Activated T-helper 2 cell treated with anti-CD3 and anti-CD28 coated beads, Interferon-gamma antibody, Interleukin-2, Interleukin-4, amounts not matched to agents 10 μg/mL and 5 μg/mL and 100 μg/mL, durations not matched to agents 14 hours and 24 hours and 36 hours (primary cell): ENCODE results near the gene NDRG2. TPM values are rescaled to one million over a fixed set of nuclear protein-coding genes. Genes with fewer than 3 reads are reported as not detected.
"Not testable (repeated sequence)": the region's sequence is repeated elsewhere in the genome, so short reads cannot be mapped to it uniquely, and the experiment has no call there.

ENCODE experiments used
- DNase-seq: peaks from one replicate; pipeline ENCODE4 v3.0.0; 2021; ENCODE audit warnings: low spot score
- H3K27ac Mint-ChIP-seq: one replicate; pipeline ENCODE4 v1.8.0; 2021; ENCODE audit warnings: mixed read lengths
- H3K27me3 Mint-ChIP-seq: one replicate; pipeline ENCODE4 v1.8.0; 2021; ENCODE audit warnings: low read depth, mixed read lengths
- H3K36me3 Mint-ChIP-seq: one replicate; pipeline ENCODE4 v1.8.0; 2021; ENCODE audit warnings: low read depth, mixed read lengths
- H3K4me1 Mint-ChIP-seq: one replicate; pipeline ENCODE4 v1.8.0; 2021; ENCODE audit warnings: low read depth, mixed read lengths
- H3K4me3 Mint-ChIP-seq: one replicate; pipeline ENCODE4 v1.8.0; 2021; ENCODE audit warnings: low read depth, mild to moderate bottlenecking, moderate library complexity, mixed read lengths
- H3K9me3 Mint-ChIP-seq: one replicate; pipeline ENCODE4 v1.8.0; 2021; ENCODE audit warnings: mixed read lengths
- intact Hi-C: fragments of 100-400 bp; cut with micrococcal nuclease; formaldehyde crosslinking; loops from one replicate; pipeline ENCODE4 v1.15.1; 2023
- total RNA-seq: library from RNA; stranded (reverse); gene quantifications from 2 replicates; pipeline ENCODE4 v1.2.3, GENCODE V29; 2022

Gene NDRG2
- total RNA-seq, 1 donor from 2014 or later = 1.8 TPM

GRCh38 chr14:21049271-21049673 is 24.4 kb upstream of the NDRG2 start:
- Mint-ChIP-seq H3K4me3 (no peak overlapping the region), H3K9me3 (no peaks in the 10 kb centered on the region), H3K36me3 (no peaks in the 10 kb centered on the region), H3K27ac (no peak overlapping the region), H3K27me3 (peaks cover 29% of the 10 kb centered on the region), H3K4me1 (peaks cover 2% of the 10 kb centered on the region)
- no peak for DNase-seq
- intact Hi-C loops = no loop called here

- intact Hi-C loops = no loop called here
- Mint-ChIP-seq H3K4me3 (no peak overlapping the region), H3K9me3 (no peaks in the 10 kb centered on the region), H3K4me1 (peaks cover 4% of the 10 kb centered on the region), H3K27ac (no peak overlapping the region), H3K36me3 (no peaks in the 10 kb centered on the region), H3K27me3 (peaks cover 29% of the 10 kb centered on the region)
- no peak for DNase-seq
These were observed 23.8 kb upstream of the NDRG2 start for GRCh38 chr14:21048638-21049037.

- intact Hi-C loops = no loop called here
- peaks cover 31% of the 10 kb centered on the region for H3K27me3 Mint-ChIP-seq
- no peak overlapping the region for H3K4me3 Mint-ChIP-seq
- H3K9me3 Mint-ChIP-seq = no peaks in the 10 kb centered on the region
- DNase-seq = no peak
- peaks cover 4% of the 10 kb centered on the region for H3K4me1 Mint-ChIP-seq
- H3K36me3 Mint-ChIP-seq = no peaks in the 10 kb centered on the region
- no peak overlapping the region for H3K27ac Mint-ChIP-seq
These were observed 22.5 kb upstream of the NDRG2 start for GRCh38 chr14:21047378-21047781.

GRCh38 chr14:21043974-21044618 is 19.2 kb upstream of the NDRG2 start:
- no peaks in the 10 kb centered on the region for H3K36me3 Mint-ChIP-seq
- DNase-seq = no peak
- H3K27ac Mint-ChIP-seq = no peak overlapping the region
- no peaks in the 10 kb centered on the region for H3K9me3 Mint-ChIP-seq
- H3K4me1 Mint-ChIP-seq = peaks cover 2% of the 10 kb centered on the region
- peaks cover 26% of the 10 kb centered on the region for H3K27me3 Mint-ChIP-seq
- no peak overlapping the region for H3K4me3 Mint-ChIP-seq
- intact Hi-C loops = no loop called here

- DNase-seq = no peak
- no peak overlapping the region for H3K27ac Mint-ChIP-seq
- peaks cover 2% of the 10 kb centered on the region for H3K4me1 Mint-ChIP-seq
- peaks cover 22% of the 10 kb centered on the region for H3K27me3 Mint-ChIP-seq
- no peaks in the 10 kb centered on the region for H3K9me3 Mint-ChIP-seq
- no peak overlapping the region for H3K4me3 Mint-ChIP-seq
- no peaks in the 10 kb centered on the region for H3K36me3 Mint-ChIP-seq
- intact Hi-C loops = no loop called here
These were observed 18.6 kb upstream of the NDRG2 start for GRCh38 chr14:21043387-21043973.

GRCh38 chr14:21042918-21043317 is 18.1 kb upstream of the NDRG2 start:
- Mint-ChIP-seq H3K27ac (no peak overlapping the region), H3K9me3 (no peaks in the 10 kb centered on the region), H3K4me1 (peaks cover 2% of the 10 kb centered on the region), H3K4me3 (no peak overlapping the region), H3K36me3 (no peaks in the 10 kb centered on the region), H3K27me3 (peaks cover 23% of the 10 kb centered on the region)
- intact Hi-C loops = no loop called here
- no peak for DNase-seq

- intact Hi-C loops = no loop called here
- Mint-ChIP-seq H3K4me1 (peaks cover 2% of the 10 kb centered on the region), H3K9me3 (no peaks in the 10 kb centered on the region), H3K27ac (no peak within 1 kb of the TSS), H3K4me3 (no peak within 1 kb of the TSS), H3K36me3 (no peaks in the 10 kb centered on the region), H3K27me3 (peaks cover 28% of the 10 kb centered on the region)
- DNase-seq = no peak
These were observed 17.0 kb upstream of the NDRG2 start, which contains the start of gene RNASE7 for GRCh38 chr14:21041676-21042433. Gene RNASE7 (plus strand): TSS chr14:21042362. CDS start chr14:21042993, 631 bp downstream.

- intact Hi-C loops = loop anchor here (1.0 kb wide), 1 partner anchor 27 kb away; no protein-coding TSS in a partner anchor
- not testable (repeated sequence) for H3K9me3 Mint-ChIP-seq, H3K4me1 Mint-ChIP-seq, H3K27ac Mint-ChIP-seq, DNase-seq, H3K4me3 Mint-ChIP-seq, H3K36me3 Mint-ChIP-seq
- H3K27me3 Mint-ChIP-seq = peaks cover 30% of the 10 kb centered on the region
These were observed 16.1 kb upstream of the NDRG2 start for GRCh38 chr14:21040941-21041340.

- no peaks in the 10 kb centered on the region for H3K36me3 Mint-ChIP-seq
- no peaks in the 10 kb centered on the region for H3K9me3 Mint-ChIP-seq
- peaks cover 27% of the 10 kb centered on the region for H3K27me3 Mint-ChIP-seq
- no peak overlapping the region for H3K27ac Mint-ChIP-seq
- peaks cover 2% of the 10 kb centered on the region for H3K4me1 Mint-ChIP-seq
- intact Hi-C loops = loop anchor here (1.0 kb wide), 1 partner anchor 26 kb away; no protein-coding TSS in a partner anchor
- no peak for DNase-seq
- no peak overlapping the region for H3K4me3 Mint-ChIP-seq
These were observed 15.6 kb upstream of the NDRG2 start for GRCh38 chr14:21040370-21040925.

- no peaks in the 10 kb centered on the region for H3K36me3 Mint-ChIP-seq
- H3K27ac Mint-ChIP-seq = no peak overlapping the region
- H3K4me3 Mint-ChIP-seq = no peak overlapping the region
- H3K9me3 Mint-ChIP-seq = no peaks in the 10 kb centered on the region
- no peak for DNase-seq
- intact Hi-C loops = loop anchor here (1.0 kb wide), 1 partner anchor 25 kb away; no protein-coding TSS in a partner anchor
- H3K27me3 Mint-ChIP-seq = peaks cover 20% of the 10 kb centered on the region
- H3K4me1 Mint-ChIP-seq = peaks cover 2% of the 10 kb centered on the region
These were observed 14.9 kb upstream of the NDRG2 start for GRCh38 chr14:21039585-21040369.

GRCh38 chr14:21038441-21039422 is 13.9 kb upstream of the NDRG2 start:
- Mint-ChIP-seq H3K36me3 (no peaks in the 10 kb centered on the region), H3K27me3 (peaks cover 16% of the 10 kb centered on the region), H3K9me3 (no peaks in the 10 kb centered on the region), H3K4me1 (no peaks in the 10 kb centered on the region), H3K27ac (no peak overlapping the region), H3K4me3 (no peak overlapping the region)
- no peak for DNase-seq
- intact Hi-C loops = no loop called here
